Kidney tubule cell (primary cell): Measurements from ENCODE around the gene GCSH.

Experiments
- DNase-seq: peaks from one replicate; pipeline ENCODE4 v3.0.0-alpha.2; 2018; ENCODE audit warnings: low spot score

GCSH gene

GRCh38 chr16:81041696-81042095, 54.5 kb downstream of the GCSH start:
- no peak for DNase-seq

- DNase-seq, result no peak
Measured at GRCh38 chr16:81040842-81041241, 55.4 kb downstream of the GCSH start.

- DNase-seq, result no peak
Measured at GRCh38 chr16:81040131-81040530, 56.1 kb downstream of the GCSH start.

- peak; percentile 6 for DNase-seq
Measured at GRCh38 chr16:81036751-81037350, 59.3 kb downstream of the GCSH start.

GRCh38 chr16:81035975-81036750, 60.0 kb downstream of the GCSH start:
- DNase-seq, result peak; percentile 53

- DNase-seq, result peak; percentile 90
Measured at GRCh38 chr16:81035398-81035974, 60.7 kb downstream of the GCSH start, which contains the start of gene ATMIN. Gene ATMIN (plus strand): TSS chr16:81035842. CDS start chr16:81035871, 29 bp downstream.
